HG03039 (cell line): ENCODE data around the gene KRT86.
"Not testable (repeated sequence)": the region's sequence is repeated elsewhere in the genome, so short reads cannot be mapped to it uniquely, and the experiment has no call there.

ENCODE experiments used
- ATAC-seq: cut with Tn5 transposase; IDR thresholded peaks from one replicate; pipeline ENCODE4 v1.9.1; 2021; ENCODE audit warnings: mild to moderate bottlenecking, moderate library complexity; ENCODE audit not compliant: unreplicated experiment

Gene KRT86

DNA sequence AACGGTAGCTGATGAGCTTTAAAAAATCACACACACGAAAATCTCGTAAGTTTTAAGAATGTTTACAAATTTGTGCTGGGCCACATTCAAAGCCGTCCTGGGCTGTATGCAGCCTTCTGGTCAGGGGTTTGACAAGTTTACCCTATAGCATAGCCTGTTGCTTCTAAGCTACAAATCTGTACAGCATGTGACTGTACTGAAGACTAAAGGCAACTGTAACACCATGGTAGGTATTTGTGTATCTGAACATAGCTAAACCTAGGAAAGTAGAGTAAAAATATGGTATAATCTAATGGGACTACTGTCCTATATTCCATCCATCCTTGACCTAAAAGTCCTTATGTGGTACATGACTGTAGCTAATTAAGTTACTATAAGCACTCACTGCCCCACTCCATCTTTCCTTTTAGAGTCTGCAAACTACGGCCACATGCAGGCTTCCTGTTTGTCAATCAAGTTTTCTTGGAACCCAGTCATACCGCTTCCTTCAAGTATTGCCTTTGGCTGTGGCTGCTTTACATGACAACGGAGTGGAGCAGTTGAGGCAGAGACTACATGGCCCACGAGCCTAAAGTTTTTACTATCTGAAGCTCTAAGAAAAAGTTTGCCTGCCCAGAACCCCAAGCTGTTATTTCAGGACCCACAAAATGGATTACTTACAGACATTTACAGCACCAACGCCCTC lies 22.9 kb upstream of the KRT86 start:
- no peak for ATAC-seq

DNA sequence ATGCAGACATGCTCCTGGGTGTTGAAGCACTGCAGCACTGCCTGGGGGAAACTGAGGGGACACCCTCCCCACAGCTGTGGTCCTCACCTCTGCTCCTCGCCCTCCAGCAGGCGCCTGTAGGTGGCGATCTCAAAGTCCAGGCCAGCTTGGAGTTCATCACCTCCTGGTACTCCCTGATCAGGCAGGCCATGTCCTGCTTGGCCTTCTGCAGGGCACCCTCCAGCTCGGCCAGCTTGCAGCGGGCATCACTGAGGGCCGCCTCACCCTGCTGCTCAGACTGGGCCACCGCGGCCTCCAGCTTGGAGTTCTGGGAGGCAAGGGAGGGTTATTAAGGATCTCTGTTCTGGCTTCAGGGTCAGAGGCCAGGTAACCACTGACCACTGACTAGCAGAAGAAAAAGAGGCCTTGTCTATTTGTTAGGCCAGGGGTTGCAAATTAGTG lies 22.2 kb upstream of the KRT86 start:
- ATAC-seq, result not testable (repeated sequence)

GRCh38 chr12:52252728-52253343 lies 21.6 kb upstream of the KRT86 start:
- ATAC-seq, result no peak

DNA sequence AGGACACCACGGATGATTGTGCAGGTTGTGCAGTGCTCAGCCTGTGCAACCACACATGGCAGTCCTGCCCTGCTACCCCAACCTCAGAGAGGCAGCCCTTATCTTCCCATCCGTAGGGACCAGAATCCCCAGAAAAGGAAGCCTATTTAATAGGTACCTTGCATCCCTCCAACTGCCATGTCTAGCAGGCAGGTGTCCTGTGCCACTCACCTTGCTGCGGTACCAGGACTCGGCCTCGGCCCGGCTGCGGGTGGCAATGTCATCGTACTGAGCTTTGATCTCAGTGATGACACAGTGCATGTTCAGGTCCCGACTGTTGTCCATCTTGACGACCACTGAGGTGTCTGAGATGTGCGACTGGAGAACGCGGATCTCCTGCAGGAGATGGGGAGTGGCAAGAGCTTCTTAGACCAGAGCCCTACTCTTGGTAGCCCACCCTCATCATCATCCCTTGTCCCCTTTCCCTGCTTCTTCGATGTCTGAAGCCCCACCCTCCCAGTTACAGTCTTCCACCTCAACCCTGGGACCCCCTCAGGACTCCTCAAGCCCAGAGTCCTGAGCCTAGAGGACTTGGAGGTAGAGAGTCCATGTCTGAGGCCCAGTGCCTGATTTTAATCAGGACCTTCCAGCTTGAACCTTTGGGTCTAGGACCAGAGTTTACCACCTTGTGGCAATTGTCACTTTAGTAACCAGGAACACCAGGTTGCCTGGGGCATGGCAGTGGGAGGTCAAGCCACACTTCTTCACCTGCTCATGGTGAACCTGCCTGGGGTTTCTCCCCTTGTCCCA lies 20.9 kb upstream of the KRT86 start:
- no peak for ATAC-seq

DNA sequence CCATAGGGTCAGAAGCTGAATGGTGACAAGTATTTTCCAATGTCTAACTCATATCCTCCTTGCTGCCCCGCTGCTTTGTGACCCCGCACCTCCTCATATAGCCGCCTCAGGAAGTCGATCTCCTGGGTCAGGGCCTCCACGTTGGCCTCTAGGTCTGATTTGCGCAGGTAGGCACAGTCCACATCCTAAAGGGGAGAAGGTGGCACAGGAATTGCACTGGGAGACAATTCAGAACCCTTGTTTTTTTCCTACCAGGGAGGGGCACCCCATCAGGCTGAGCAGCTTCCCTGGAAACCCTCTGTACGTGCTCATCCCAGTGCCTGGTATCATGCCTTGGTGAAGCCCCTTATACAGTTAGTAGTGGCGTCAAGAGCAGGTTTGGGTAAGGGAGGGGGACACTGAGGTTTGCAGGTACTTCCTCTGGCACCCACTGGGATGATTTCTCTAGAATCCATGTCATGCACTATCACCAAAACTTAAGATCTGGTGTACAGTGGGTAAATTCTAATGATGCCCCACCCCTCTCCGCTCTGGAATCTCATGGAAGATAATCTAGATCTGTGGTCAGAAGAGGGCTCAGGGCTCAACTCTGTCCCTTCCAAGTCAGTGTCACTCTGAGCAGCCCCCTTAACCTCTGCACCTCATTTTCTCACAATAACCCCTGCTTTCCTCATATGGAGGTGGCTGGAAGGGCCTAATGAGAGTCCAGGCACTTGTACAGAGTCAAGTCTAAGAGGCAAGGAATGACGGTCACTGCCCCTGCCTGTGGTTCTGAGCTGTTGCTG lies 20.1 kb upstream of the KRT86 start:
- no peak for ATAC-seq

GRCh38 chr12:52254965-52255751 lies 19.3 kb upstream of the KRT86 start:
- no peak for ATAC-seq

DNA sequence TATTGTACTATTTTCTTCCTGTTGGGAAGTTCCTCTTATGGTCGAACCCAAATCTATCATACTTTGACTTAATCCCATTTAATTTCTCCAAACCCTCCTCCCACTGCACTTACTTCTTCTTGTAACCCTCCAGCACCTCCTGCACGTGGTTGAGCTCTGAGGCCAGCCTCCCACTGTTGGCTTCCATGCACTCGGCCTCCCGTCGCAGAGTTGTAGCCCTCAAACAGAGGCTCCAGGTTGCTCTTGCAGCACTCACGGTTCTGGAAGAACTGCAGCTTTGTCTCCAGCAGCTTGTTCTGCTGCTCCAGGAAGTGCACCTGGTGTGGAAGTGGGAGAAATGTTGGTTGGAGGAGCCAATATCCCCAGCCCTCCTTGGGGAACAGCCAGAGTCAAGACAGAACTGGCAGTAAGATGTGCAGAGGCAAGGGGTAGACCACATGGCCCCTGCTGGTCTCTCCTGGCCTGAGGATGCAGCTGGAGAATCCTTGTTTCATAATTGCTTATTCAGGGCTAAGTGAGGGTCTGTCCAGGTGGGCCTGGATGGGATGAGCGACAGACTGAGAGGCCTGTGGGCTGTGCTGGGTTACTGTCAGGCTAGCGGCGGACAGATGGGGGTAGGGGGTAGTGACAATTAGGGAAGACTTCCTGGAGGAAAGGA lies 18.4 kb upstream of the KRT86 start:
- no peak for ATAC-seq

- no peak for ATAC-seq
Measured at GRCh38 chr12:52256584-52256935, 17.9 kb upstream of the KRT86 start.

- no peak for ATAC-seq
Measured at GRCh38 chr12:52257074-52257551, 17.3 kb upstream of the KRT86 start.

DNA sequence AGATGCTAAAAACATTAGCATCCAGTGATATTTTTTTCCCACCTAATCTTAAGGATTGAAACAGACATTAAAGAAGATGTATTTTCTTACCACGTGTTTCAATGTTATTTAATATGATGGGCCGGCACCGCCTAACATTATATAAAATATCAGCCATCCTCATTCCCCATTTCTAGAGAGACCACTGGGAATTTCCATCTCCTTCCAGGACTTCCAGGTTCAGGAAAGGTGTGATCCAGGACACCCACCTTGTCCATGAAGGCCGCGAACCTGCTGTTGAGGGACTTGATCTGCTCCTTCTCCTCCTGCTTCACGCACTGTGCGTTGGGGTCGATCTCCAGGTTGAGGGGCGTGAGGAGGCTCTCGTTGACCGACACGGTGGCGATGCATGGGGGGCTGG lies 16.5 kb upstream of the KRT86 start:
- not testable (repeated sequence) for ATAC-seq

DNA sequence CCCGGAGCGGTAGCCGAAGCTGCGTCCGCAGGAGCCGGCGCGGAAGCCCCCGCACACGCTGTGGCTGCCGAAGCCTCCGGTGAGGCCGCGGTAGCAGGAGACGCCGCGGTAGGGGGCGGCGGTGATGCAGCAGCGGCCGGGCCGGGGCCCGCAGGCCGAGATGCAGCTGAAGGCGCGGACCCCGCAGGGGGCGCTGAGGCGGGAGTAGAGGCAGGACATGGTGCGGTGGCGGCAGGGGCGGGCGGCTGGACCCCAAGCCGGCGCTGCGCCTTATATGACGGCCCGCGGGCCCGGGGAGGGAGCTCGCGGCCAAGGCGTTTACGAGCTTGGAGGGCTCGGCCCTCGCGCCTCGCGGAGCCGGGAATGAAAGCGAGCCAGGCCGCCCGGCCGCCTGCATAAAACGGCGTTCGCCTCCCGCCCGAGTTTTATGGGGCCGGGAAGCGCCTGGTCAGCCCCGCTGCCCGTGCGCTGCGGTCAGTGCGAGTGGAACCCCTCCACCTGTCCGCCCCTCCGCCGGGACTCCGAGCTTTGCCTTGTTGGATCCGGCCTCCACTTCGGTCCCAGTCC lies 16.0 kb upstream of the KRT86 start:
- no peak for ATAC-seq

GRCh38 chr12:52259657-52260243 lies 14.7 kb upstream of the KRT86 start:
- no peak for ATAC-seq

- ATAC-seq, result no peak
Measured at GRCh38 chr12:52260361-52261207, 13.9 kb upstream of the KRT86 start.

DNA sequence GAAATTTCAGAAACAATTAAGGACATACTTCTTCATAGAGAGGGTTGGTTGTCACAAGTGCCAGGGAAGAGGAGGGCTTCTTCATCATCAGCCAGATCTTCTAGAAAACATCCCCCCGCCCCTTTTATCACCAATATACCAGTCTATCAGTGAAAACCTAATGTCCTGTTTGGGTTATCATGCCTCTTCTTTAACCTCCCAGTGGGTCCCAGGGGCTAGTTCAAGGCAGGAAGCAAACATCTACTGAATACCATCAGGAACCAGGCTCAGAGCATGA lies 13.3 kb upstream of the KRT86 start:
- no peak for ATAC-seq

- ATAC-seq, result no peak
Measured at GRCh38 chr12:52262286-52262685, 12.2 kb upstream of the KRT86 start.

DNA sequence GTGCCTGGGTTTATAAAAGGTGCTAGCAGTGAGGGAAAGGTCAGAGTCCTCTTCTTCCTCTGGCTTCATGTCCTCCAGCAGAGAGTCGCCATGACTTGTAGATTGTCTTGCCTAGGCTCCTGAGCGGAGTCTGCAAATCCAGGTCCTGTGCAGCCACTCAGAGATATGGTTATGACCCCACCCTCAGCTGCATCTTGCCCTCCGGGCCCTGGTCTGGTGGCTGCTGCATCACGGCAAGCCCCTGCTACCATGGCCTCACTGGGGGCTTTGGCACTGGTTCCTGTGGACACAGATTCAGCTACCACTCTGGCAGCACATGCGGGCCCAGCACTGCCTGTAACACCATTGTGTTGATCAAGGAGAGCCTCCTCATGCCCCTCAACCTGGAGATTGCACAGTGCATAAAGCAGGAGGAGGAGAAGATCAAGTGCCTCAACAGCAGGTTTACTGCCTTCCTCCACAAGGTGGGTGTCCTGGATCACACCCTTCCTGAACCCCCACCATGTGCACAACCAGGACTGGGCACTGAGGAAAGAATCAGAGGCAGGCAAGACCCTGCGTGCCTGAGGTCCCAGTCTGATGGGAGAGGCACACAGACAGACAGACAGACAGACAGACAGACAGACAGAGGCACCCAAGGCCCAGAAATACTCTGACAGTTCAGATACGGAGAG lies 10.5 kb upstream of the KRT86 start:
- ATAC-seq, result no peak

GRCh38 chr12:52264435-52264825 lies 10.0 kb upstream of the KRT86 start:
- no peak for ATAC-seq

DNA sequence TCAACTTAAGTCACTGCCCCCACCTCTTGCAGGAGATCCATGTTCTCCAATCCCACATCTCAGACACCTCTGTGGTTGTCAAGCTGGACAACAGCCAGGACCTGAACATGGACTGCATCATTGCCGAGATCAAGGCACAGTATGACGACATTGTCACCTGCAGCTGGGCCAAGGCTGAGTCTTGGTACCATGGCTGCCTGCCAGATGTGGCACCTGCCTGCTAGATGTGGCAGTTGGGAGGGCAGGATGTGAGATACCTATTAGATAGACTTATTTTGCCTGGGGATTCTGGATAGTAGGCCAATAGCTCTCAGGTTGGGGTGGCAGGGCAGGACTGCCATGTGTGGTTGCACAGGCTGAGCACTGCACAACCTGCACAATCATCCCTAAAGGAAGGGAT lies 7.9 kb upstream of the KRT86 start:
- ATAC-seq, result no peak
